ENCODE measurements around the gene CD2.

GRCh38 chr1:116739371-116740012 lies 14.7 kb upstream of the CD2 start:
- no peak for TF ChIP-seq CTCF (IDR thresholded peaks at IDR 0.05)
- TF ChIP-seq EP300 (IDR thresholded peaks at IDR 0.05) = no peak

Measured in esophagus muscularis mucosa (tissue), 3 donors.